Measurements from ENCODE around the gene PARD3.
"Not testable (repeated sequence)": the region's sequence is repeated elsewhere in the genome, so short reads cannot be mapped to it uniquely, and the experiment has no call there.

PARD3 gene

DNA sequence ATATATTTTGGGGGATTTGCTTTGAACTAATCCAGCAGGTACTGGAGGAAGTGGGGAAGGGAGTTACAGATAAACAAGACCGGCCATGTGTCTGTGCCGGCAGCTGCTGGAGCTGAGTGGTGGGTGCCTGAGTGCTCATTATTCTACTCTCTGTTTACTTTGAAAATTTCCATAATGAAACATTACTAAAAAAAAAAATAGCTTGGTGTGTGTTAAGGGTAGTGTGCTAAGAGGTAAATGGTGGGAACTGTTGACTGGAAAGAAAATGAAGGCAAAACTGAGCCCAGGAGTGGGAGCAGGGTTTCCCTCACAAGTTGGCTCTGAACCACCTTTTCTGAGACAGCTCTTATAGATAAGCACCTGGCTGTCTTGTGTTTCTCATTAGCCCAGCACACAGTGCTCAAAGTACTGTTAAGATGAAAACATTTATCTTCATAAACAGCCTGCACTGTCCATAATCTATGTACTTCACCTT, 50.6 kb downstream of the PARD3 start:
- no peaks in the 10 kb centered on the region for H3K36me3 Mint-ChIP-seq (ENCODE audit: insufficient read depth)
- peaks cover under 1 to 26% of the 10 kb centered on the region in 2 donors for H3K27me3 Mint-ChIP-seq
- DNase-seq = no peak
- no peaks in the 10 kb centered on the region for H3K4me1 Mint-ChIP-seq (ENCODE audit: low read depth in 2 of 2)
- H3K27ac Mint-ChIP-seq = no peak overlapping the region
- no peak overlapping the region for H3K4me3 Mint-ChIP-seq
- no peaks in the 10 kb centered on the region for H3K9me3 Mint-ChIP-seq
- no peak for ATAC-seq (replicated peaks)

DNA sequence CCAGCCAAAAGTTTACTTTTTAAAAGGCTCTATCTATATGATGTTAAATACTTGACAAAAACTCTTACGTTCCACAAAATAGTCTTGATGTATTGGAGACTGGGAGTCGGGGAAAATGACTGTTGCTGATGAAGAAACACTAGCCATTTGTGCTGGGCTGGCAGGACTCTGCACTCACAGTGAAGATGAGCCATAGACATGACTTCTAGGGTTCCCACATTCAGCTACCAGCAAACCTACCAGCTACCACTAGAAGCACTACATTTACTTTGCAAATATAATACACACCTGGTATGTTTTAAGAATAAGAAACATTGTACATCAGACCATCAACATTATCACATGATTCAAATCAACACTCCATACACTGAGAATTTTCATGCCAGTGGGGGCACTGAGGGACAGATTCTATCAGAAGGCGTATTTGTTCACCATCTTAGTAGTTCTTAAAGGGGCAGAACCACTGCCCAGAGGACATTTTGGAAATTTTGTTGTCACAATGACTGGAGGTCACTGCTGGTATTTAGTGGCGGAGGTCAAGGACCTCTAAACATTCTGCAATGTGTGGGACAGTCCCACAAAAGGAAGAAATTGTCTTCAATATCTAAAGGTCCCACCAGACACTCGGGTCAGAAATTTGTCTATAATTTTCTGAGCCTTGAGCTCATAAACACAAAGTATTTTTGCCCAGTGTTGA, 52.3 kb downstream of the PARD3 start:
- Mint-ChIP-seq H3K27ac (no peak overlapping the region), H3K4me1 (ENCODE audit: low read depth in 2 of 2) (no peaks in the 10 kb centered on the region), H3K4me3 (no peak overlapping the region), H3K9me3 (peaks cover 0 to 4% of the 10 kb centered on the region in 2 donors), H3K27me3 (peaks cover 6 to 26% of the 10 kb centered on the region in 2 donors), H3K36me3 (ENCODE audit: insufficient read depth) (no peaks in the 10 kb centered on the region)
- no peak for DNase-seq
- no peak for ATAC-seq (replicated peaks)

DNA sequence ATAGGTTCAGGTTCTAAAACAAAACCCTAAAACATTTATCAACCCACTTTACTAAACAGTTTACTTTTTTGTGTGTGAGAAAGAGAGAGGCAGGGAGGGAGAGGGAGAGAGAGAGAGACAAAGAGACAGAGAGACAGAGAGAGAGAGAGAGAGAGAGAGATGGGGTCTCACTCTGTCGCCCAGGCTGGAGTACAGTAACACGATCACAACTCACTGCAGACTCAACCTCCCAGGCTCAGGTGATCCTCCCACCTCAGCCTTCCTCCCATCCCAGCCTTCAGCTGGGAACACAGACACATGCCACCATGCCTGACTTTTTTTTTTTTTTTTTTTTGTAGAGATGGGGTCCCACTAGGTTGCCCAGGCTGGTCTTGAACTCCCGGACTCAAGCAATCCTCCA, 52.9 kb downstream of the PARD3 start:
- H3K4me3 Mint-ChIP-seq = no peak overlapping the region
- no peak overlapping the region for H3K27ac Mint-ChIP-seq
- no peak for DNase-seq
- peaks cover 6 to 26% of the 10 kb centered on the region in 2 donors for H3K27me3 Mint-ChIP-seq
- no peaks in the 10 kb centered on the region for H3K36me3 Mint-ChIP-seq (ENCODE audit: insufficient read depth)
- H3K9me3 Mint-ChIP-seq = peaks cover 0 to 4% of the 10 kb centered on the region in 2 donors
- no peak for ATAC-seq (replicated peaks)
- no peaks in the 10 kb centered on the region for H3K4me1 Mint-ChIP-seq (ENCODE audit: low read depth in 2 of 2)

DNA sequence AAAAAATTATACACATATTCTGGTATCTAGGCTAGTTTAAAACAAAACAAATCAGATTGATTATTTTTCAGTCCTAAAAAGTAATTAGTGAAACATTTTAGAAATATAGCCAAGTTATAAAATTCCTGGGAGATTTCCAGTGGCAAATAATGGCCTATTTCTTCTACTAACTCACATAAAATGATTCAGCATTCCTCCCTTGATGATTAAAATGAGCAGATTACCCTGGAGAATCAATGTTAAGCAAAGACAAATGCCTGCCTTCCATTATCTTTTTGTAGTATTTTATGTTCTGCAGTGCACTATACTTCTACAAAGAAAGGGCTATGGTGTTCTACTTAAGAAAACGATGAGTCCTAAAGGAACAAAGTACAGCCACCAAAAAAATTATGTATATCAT, 53.6 kb downstream of the PARD3 start:
- no peak for DNase-seq
- no peaks in the 10 kb centered on the region for H3K36me3 Mint-ChIP-seq (ENCODE audit: insufficient read depth)
- peaks cover 0 to 4% of the 10 kb centered on the region in 2 donors for H3K9me3 Mint-ChIP-seq
- no peaks in the 10 kb centered on the region for H3K4me1 Mint-ChIP-seq (ENCODE audit: low read depth in 2 of 2)
- ATAC-seq (replicated peaks) = no peak
- H3K4me3 Mint-ChIP-seq = no peak overlapping the region
- H3K27me3 Mint-ChIP-seq = peaks cover 6 to 26% of the 10 kb centered on the region in 2 donors
- H3K27ac Mint-ChIP-seq = no peak overlapping the region

DNA sequence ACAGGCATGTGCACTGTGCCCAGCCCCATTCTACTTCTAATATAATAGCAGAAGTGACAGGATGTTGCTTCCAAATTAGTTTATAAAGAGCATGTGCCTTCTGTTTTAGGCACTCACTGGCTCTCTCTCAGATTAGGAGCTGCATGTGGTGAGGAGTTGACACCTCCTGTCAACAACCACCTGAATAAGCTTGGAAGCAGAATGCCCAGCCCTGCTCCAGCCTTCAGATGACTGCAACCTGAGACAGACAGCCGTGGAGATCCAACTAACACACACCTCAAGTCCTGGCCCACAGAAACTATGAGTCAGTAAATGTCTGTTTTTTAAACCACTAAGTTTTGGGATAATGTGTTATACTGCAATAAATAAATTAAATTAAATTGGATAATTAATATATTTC, 54.5 kb downstream of the PARD3 start:
- H3K4me3 Mint-ChIP-seq = no peak overlapping the region
- DNase-seq (no peak), ATAC-seq (replicated peaks) (no peak)
- peaks cover 6 to 26% of the 10 kb centered on the region in 2 donors for H3K27me3 Mint-ChIP-seq
- H3K4me1 Mint-ChIP-seq (ENCODE audit: low read depth in 2 of 2) = no peaks in the 10 kb centered on the region
- H3K9me3 Mint-ChIP-seq = peaks cover 0 to 4% of the 10 kb centered on the region in 2 donors
- H3K36me3 Mint-ChIP-seq (ENCODE audit: insufficient read depth) = no peaks in the 10 kb centered on the region
- H3K27ac Mint-ChIP-seq = no peak overlapping the region

DNA sequence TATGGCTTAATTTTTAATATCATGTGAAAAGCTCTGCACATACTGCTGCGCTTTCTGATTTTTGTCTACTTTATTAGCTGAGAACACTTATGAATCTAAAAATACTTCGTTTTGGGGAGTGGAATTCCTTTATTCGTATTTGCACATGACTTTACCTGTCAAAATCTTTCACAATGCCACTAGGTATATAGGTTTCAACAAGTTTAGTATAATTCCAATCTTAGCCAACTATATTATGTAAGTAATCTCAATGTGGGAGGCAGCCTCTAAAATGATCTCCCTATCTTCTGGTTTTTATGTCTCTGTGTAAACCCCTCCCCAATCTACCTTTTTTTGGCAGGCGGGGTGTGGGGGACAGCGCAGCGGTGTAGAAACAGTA, 55.3 kb downstream of the PARD3 start:
- Mint-ChIP-seq H3K4me1 (ENCODE audit: low read depth in 2 of 2) (no peaks in the 10 kb centered on the region), H3K27me3 (peaks cover 6 to 26% of the 10 kb centered on the region in 2 donors), H3K36me3 (ENCODE audit: insufficient read depth) (no peaks in the 10 kb centered on the region), H3K27ac (no peak overlapping the region), H3K9me3 (peaks cover 0 to 4% of the 10 kb centered on the region in 2 donors), H3K4me3 (no peak overlapping the region)
- ATAC-seq (replicated peaks) (no peak), DNase-seq (no peak)

DNA sequence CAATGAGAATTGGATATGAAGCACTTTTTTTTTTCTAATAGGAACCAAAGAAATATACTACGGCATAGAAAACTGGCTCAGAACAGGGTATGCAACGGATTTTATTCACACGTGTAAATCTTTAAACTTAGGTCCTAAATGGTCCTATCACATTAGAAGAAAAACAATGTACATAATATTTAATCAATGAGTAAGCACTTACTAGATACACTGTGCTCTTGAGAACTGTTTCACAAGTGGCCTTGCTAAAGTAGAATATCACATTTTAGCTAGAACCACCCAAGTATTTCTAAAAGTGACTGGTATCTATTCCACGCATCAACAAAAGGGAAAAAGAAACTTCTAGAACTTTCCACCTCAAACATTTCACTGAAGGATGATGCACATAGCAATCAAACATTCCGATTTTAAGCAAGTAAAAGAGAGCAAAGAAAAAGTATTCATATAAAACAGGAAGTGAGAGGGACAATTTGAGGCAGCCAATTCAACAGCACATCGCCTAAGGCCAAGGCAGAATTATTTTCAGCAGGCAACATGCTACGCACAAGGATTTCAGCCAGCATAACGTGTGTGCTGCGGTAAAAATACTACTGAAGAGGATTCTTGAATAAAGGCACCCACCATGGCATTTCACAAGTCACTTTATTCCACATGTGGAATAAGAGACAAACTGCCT, 55.8 kb downstream of the PARD3 start:
- DNase-seq (no peak), ATAC-seq (replicated peaks) (no peak)
- no peak overlapping the region for H3K27ac Mint-ChIP-seq
- H3K9me3 Mint-ChIP-seq = peaks cover 0 to 4% of the 10 kb centered on the region in 2 donors
- H3K4me3 Mint-ChIP-seq = no peak overlapping the region
- H3K4me1 Mint-ChIP-seq (ENCODE audit: low read depth in 2 of 2) = no peaks in the 10 kb centered on the region
- H3K27me3 Mint-ChIP-seq = peaks cover 6 to 26% of the 10 kb centered on the region in 2 donors
- H3K36me3 Mint-ChIP-seq (ENCODE audit: insufficient read depth) = no peaks in the 10 kb centered on the region

DNA sequence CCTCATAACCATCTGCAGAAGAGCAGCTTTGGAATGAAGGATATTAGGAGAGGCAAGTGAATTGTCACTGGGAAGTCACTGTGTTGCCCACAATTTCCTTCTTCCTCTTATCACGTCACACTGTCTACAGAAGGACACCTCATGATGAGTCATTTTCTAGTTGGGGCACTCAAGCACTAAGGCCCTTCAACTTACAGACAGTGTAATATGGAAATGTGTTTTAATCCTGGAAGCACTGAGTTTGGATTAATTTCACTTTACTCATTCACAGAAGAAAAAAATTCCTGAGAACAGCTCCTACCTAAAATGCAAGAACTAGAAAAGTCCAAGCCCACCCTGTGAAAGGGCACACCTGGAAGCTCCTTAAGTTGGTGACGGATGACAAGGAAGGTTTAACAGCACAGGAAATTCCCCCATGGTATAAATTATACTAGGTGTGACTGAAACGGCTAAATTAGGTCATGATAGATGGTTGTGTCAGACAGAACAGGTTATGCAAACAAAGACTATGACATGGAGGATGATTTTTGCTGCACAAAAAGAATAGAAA, 56.6 kb downstream of the PARD3 start:
- Mint-ChIP-seq H3K27ac (no peak overlapping the region), H3K4me3 (no peak overlapping the region), H3K36me3 (ENCODE audit: insufficient read depth) (no peaks in the 10 kb centered on the region), H3K27me3 (peaks cover 6 to 26% of the 10 kb centered on the region in 2 donors), H3K9me3 (peaks cover 0 to 4% of the 10 kb centered on the region in 2 donors), H3K4me1 (ENCODE audit: low read depth in 2 of 2) (no peaks in the 10 kb centered on the region)
- no peak for DNase-seq
- no peak for ATAC-seq (replicated peaks)

DNA sequence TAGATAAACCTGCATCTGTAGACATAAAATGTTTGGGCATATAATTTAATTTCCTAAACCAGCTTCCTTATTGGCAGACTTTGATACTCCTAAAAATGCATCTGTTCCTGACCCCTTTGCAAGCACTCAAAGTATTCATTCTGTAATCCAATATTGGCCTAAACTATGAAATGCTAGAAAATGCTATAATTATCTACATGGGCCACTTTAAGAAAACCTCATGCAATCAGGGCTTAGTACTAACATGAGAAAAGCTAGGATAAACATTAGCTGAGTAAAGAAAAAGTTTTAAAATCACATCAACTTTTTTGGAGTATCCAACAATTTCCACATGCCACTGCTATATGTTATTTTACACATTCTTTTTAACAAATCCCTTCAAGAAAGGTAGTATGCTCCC, 57.2 kb downstream of the PARD3 start:
- no peak overlapping the region for H3K4me3 Mint-ChIP-seq
- DNase-seq (no peak), ATAC-seq (replicated peaks) (no peak)
- no peaks in the 10 kb centered on the region for H3K4me1 Mint-ChIP-seq (ENCODE audit: low read depth in 2 of 2)
- no peaks in the 10 kb centered on the region for H3K36me3 Mint-ChIP-seq (ENCODE audit: insufficient read depth)
- no peak overlapping the region for H3K27ac Mint-ChIP-seq
- H3K9me3 Mint-ChIP-seq = peaks cover 0 to 4% of the 10 kb centered on the region in 2 donors
- H3K27me3 Mint-ChIP-seq = peaks cover 6 to 26% of the 10 kb centered on the region in 2 donors

DNA sequence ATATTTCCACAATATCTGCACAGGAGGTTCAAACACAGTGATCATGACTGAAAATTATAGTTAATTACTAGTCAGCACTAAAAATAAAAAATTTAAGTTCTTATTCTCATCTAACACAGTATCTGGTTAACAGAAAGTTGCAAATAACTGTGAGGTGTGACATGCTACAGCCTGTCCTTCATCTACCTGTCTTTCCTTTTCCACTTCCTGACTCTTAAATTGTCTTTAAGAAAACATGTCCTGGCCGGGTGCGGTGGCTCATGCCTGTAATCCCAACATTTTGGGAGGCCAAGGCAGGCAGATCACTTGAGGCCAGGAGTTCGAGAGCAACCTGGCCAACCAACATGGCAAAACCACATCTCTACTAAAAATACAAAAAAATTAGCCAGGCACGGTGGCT, 57.9 kb downstream of the PARD3 start:
- H3K27ac Mint-ChIP-seq; H3K4me3 Mint-ChIP-seq; H3K9me3 Mint-ChIP-seq; H3K36me3 Mint-ChIP-seq (ENCODE audit: insufficient read depth); ATAC-seq (replicated peaks); H3K4me1 Mint-ChIP-seq (ENCODE audit: low read depth in 2 of 2); DNase-seq: not testable (repeated sequence)
- H3K27me3 Mint-ChIP-seq = peaks cover 6 to 18% of the 10 kb centered on the region in 2 donors

DNA sequence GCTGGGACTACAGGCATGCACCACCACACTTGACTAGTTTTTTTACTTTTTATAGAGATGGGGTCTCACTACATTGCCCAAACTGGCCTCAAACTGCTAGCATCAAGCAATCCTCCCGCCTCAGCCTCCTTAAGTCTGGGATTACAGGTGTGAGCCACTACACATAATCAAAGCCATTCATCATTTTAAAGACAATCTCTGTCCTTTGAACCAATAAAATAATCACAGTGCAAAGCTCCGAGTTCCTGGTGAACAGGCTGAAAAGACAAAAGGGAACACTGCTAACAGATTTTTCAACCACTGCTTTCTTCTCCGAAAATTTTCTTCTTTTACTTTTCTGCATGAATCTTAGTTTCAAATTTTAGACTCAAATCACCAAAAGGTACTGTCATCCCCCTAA, 58.5 kb downstream of the PARD3 start:
- H3K9me3 Mint-ChIP-seq = peaks cover 0 to 4% of the 10 kb centered on the region in 2 donors
- H3K36me3 Mint-ChIP-seq (ENCODE audit: insufficient read depth) = no peaks in the 10 kb centered on the region
- H3K27me3 Mint-ChIP-seq = peaks cover 6 to 12% of the 10 kb centered on the region in 2 donors
- H3K4me1 Mint-ChIP-seq (ENCODE audit: low read depth in 2 of 2) = no peaks in the 10 kb centered on the region
- ATAC-seq (replicated peaks) (no peak), DNase-seq (no peak)
- no peak overlapping the region for H3K27ac Mint-ChIP-seq
- H3K4me3 Mint-ChIP-seq = no peak overlapping the region

DNA sequence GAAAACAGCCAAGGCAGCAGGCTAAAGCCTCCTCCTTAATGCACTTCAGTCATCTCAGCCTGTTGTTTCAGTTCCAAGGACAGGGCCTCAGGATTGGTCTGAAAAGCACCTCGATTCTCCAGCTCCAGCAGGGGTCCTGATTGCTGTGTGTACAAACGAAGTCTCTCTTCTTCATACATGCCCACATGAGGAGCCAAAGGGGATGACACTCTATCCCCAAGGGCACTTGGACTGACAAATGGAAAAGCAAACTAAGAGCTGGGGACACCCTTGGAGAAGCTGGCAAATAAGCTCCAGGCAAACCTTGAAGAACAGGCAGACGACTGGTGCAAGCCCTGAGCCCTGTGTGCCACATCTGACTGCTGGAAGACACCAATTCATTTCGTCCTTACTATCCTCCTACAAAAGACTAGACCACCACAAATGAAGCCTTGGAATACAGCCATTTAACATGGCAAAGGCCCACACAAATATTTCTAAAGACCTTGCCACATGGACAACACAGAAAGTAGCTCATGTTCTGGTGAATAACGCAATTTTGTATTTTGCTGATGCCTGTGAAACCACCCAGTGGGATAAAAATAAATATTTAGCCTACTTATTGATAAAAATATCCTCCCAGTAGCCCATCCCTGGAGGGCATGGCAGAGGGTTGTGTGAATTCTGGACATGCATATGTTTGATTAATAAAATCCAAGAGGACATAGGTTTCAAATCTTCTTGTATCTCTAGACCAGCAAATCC, 61.9 kb downstream of the PARD3 start:
- no peak for DNase-seq
- H3K9me3 Mint-ChIP-seq = no peaks in the 10 kb centered on the region
- H3K4me1 Mint-ChIP-seq (ENCODE audit: low read depth in 2 of 2) = no peaks in the 10 kb centered on the region
- H3K27me3 Mint-ChIP-seq = peaks cover 7 to 11% of the 10 kb centered on the region in 2 donors
- H3K4me3 Mint-ChIP-seq = no peak overlapping the region
- no peak overlapping the region for H3K27ac Mint-ChIP-seq
- ATAC-seq (replicated peaks) = no peak
- no peaks in the 10 kb centered on the region for H3K36me3 Mint-ChIP-seq (ENCODE audit: insufficient read depth)

DNA sequence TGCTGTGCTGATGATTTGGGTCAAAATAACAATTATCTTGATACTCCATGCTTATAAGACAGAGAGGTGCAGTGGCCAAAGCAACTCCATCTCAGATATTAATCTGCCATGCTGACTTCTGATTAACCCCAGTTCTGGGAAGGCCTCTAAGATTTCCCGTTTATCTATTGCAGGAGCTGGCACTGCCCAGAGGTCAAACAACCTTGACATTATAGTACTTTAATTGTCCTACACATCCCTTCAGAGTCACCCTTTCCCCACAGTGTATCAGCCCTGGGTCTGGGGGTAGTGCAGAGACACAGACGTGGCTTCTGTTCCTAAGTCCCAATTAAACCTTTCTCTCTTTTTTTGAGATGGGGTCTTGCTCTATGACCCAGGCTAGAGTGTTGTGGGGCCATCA, 63.8 kb downstream of the PARD3 start:
- ATAC-seq (replicated peaks) (no peak), DNase-seq (no peak)
- Mint-ChIP-seq H3K27ac (no peak overlapping the region), H3K4me1 (ENCODE audit: low read depth in 2 of 2) (no peaks in the 10 kb centered on the region), H3K36me3 (ENCODE audit: insufficient read depth) (no peaks in the 10 kb centered on the region), H3K4me3 (no peak overlapping the region), H3K27me3 (peaks cover 7 to 12% of the 10 kb centered on the region in 2 donors), H3K9me3 (no peaks in the 10 kb centered on the region)

Data from effector memory CD8-positive, alpha-beta T cell (primary cell).